Ishikawa (cell line): ENCODE results near the gene MADCAM1.

ENCODE experiments used
- CEBPB ChIP-seq: IDR thresholded peaks from 2 replicates; pipeline ENCODE4 v1.6.1; 2012
- CREB1 ChIP-seq: IDR thresholded peaks from 2 replicates; pipeline ENCODE4 v1.6.1; 2012; ENCODE audit warnings: low read depth
- EGR1 ChIP-seq: IDR thresholded peaks from 2 replicates; pipeline ENCODE4 v1.6.1; 2012
- EP300 ChIP-seq: IDR thresholded peaks from 2 replicates; pipeline ENCODE4 v1.6.1; 2012; ENCODE audit warnings: borderline replicate concordance
- FOXM1 ChIP-seq: IDR thresholded peaks from 2 replicates; pipeline ENCODE4 v1.6.1; 2012; ENCODE audit warnings: low read depth, borderline replicate concordance
- MAX ChIP-seq: IDR thresholded peaks from 2 replicates; pipeline ENCODE4 v1.6.1; 2012
- NFIC ChIP-seq: IDR thresholded peaks from 2 replicates; pipeline ENCODE4 v1.6.1; 2012
- RAD21 ChIP-seq: IDR thresholded peaks from 2 replicates; pipeline ENCODE4 v1.6.1; 2012; ENCODE audit warnings: low read depth
- TAF1 ChIP-seq: IDR thresholded peaks from 2 replicates; pipeline ENCODE4 v1.6.1; 2012; ENCODE audit warnings: low read depth, mild to moderate bottlenecking
- TCF12 ChIP-seq: IDR thresholded peaks from 2 replicates; pipeline ENCODE4 v1.6.1; 2012; ENCODE audit warnings: low read depth
- YY1 ChIP-seq: IDR thresholded peaks from 2 replicates; pipeline ENCODE4 v1.6.1; 2012; ENCODE audit warnings: low read depth
- ZBTB7A ChIP-seq: IDR thresholded peaks from 2 replicates; pipeline ENCODE4 v1.6.1; 2012; ENCODE audit warnings: low read depth
- TF ChIP-seq, protein P1 (sequence below): IDR thresholded peaks from 2 replicates; pipeline ENCODE4 v1.6.1; 2012; ENCODE audit warnings: low read depth, mild to moderate bottlenecking
- TF ChIP-seq, protein P2 (sequence below): IDR thresholded peaks from 2 replicates; pipeline ENCODE4 v1.6.1; 2012

DNA sequence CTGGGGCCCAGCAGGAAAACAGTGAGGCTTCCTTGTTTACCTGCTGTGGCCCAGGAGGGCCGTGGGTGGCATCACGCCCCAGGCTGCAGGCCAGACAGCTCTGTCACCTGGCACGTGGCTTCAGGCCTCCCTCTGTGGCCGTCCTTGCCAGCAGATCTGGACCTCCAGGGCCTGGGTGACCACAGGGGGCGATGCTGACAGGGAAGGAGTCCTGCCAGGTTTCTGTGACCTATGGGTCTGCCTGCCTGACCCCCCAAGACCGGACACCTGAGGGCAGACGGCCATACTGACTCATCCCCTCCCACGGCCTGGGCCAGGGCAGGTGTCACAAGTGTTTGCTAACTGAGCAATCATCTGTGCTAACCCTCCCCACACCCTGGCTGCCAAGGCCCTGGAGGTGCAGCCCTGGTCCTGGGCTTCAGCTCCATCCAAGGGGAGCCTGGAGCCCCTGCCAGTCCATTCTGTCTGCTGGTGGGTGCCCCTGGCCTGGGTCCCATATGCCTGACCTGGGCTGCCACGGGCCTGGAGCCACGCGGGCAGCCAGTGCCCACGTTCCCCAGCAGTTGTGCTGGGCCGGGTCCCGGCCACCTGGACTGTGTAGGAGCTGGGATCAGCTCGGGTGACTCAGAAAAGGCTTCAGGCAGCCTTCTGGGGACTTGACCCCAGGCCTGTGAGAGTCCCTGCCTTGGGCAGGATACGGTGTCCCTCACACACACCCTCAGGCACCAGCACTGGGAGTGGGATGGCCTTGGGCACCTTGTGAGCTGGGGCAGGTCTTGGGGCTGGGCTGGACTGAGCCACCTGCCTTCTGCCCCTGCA, 38.9 kb downstream of the MADCAM1 start:
- TF ChIP-seq NFIC (peak; percentile 39), CEBPB (no peak), TCF12 (0 out of 2 replicates have a peak, but pooled peaks have one; percentile 30), MAX (peak; percentile 66), ZBTB7A (no peak), RAD21 (no peak), TAF1 (no peak), EP300 (no peak), CREB1 (no peak), YY1 (no peak), EGR1 (no peak), FOXM1 (no peak)
- TF ChIP-seq, protein P1, sequence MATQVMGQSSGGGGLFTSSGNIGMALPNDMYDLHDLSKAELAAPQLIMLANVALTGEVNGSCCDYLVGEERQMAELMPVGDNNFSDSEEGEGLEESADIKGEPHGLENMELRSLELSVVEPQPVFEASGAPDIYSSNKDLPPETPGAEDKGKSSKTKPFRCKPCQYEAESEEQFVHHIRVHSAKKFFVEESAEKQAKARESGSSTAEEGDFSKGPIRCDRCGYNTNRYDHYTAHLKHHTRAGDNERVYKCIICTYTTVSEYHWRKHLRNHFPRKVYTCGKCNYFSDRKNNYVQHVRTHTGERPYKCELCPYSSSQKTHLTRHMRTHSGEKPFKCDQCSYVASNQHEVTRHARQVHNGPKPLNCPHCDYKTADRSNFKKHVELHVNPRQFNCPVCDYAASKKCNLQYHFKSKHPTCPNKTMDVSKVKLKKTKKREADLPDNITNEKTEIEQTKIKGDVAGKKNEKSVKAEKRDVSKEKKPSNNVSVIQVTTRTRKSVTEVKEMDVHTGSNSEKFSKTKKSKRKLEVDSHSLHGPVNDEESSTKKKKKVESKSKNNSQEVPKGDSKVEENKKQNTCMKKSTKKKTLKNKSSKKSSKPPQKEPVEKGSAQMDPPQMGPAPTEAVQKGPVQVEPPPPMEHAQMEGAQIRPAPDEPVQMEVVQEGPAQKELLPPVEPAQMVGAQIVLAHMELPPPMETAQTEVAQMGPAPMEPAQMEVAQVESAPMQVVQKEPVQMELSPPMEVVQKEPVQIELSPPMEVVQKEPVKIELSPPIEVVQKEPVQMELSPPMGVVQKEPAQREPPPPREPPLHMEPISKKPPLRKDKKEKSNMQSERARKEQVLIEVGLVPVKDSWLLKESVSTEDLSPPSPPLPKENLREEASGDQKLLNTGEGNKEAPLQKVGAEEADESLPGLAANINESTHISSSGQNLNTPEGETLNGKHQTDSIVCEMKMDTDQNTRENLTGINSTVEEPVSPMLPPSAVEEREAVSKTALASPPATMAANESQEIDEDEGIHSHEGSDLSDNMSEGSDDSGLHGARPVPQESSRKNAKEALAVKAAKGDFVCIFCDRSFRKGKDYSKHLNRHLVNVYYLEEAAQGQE, result no peak
- TF ChIP-seq, protein P2, sequence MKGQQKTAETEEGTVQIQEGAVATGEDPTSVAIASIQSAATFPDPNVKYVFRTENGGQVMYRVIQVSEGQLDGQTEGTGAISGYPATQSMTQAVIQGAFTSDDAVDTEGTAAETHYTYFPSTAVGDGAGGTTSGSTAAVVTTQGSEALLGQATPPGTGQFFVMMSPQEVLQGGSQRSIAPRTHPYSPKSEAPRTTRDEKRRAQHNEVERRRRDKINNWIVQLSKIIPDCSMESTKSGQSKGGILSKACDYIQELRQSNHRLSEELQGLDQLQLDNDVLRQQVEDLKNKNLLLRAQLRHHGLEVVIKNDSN, result 0 out of 2 replicates have a peak, but pooled peaks have one; percentile 30
